ENCODE data around the gene OCA2. TPM values are rescaled to one million over a fixed set of nuclear protein-coding genes. Genes with fewer than 3 reads are reported as not detected.

The OCA2 gene
- total RNA-seq, 2 donors from 2014 or later, result not detected

DNA sequence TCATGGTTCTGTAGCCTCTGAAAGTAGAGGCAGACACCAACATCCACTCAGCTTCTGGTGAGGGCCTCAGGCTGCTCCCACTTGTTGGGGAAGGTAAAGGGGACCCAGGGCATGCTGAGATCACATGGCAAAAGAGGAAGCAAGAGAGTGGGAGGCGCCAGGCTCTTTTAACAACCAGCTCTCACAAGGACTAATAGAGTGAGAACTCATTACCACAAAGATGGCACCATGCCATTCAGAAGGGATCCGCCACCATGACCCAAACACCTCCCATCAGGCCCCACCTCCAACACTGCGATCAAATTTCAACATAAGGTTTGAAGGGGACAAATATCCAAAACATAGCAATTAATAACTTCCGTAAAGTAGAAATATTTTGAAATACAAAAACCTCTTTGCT lies 192.3 kb downstream of the OCA2 start:
- Histone ChIP-seq H3K9me3 (no peaks in the 10 kb centered on the region), H3K27ac (no peak overlapping the region), H3K4me1 (no peaks in the 10 kb centered on the region), H3K4me3 (no peak overlapping the region), H3K36me3 (replicated peaks in 1 of 2; ENCODE audit: insufficient read depth in 1 of 2, low read depth in 2 of 2) (no peaks in the 10 kb centered on the region), H3K27me3 (no peaks in the 10 kb centered on the region)
- 74 to 75% methylated on average over 4 of the region's 4 CpGs for WGBS, 2 donors
- DNase-seq, result no peak
- TF ChIP-seq POLR2A (IDR thresholded peaks at IDR 0.05), result no peak
- TF ChIP-seq, protein P1, sequence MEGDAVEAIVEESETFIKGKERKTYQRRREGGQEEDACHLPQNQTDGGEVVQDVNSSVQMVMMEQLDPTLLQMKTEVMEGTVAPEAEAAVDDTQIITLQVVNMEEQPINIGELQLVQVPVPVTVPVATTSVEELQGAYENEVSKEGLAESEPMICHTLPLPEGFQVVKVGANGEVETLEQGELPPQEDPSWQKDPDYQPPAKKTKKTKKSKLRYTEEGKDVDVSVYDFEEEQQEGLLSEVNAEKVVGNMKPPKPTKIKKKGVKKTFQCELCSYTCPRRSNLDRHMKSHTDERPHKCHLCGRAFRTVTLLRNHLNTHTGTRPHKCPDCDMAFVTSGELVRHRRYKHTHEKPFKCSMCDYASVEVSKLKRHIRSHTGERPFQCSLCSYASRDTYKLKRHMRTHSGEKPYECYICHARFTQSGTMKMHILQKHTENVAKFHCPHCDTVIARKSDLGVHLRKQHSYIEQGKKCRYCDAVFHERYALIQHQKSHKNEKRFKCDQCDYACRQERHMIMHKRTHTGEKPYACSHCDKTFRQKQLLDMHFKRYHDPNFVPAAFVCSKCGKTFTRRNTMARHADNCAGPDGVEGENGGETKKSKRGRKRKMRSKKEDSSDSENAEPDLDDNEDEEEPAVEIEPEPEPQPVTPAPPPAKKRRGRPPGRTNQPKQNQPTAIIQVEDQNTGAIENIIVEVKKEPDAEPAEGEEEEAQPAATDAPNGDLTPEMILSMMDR (IDR thresholded peaks at IDR 0.05), result no peak
- intact Hi-C loops (cut with DNase I), result no loop called here
- no peak for ATAC-seq

DNA sequence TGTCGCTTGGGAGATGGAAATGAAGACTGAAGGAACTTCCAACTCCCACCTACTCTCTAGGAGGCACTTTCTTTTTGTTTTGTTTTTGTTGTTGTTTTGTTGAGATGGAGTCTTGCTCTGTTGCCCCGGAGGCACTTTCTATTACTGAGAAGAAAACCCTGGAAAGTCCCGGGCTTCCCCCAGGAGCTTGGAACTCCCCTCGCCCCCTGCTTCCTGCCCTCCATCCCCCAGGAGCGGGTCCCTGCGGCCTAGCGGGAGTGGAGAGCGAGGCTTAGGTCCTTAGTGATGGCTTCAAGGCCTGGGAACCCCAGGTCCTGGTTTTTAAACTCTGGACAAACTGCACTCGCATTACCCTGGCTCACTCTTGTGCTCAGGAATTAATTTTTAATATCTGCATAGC lies 195.7 kb downstream of the OCA2 start:
- H3K36me3 ChIP-seq (replicated peaks in 1 of 2; ENCODE audit: insufficient read depth in 1 of 2, low read depth in 2 of 2), result no peaks in the 10 kb centered on the region
- TF ChIP-seq POLR2A (IDR thresholded peaks at IDR 0.05), result no peak
- TF ChIP-seq, protein P1 (IDR thresholded peaks at IDR 0.05), result no peak
- intact Hi-C loops (cut with DNase I), result no loop called here
- H3K9me3 ChIP-seq, result no peaks in the 10 kb centered on the region
- ATAC-seq (no peak), DNase-seq (no peak)
- WGBS, 2 donors, result 82 to 85% methylated on average over 4 to 9 of the region's 9 CpGs
- H3K4me3 ChIP-seq, result no peak overlapping the region
- no peak overlapping the region for H3K27ac ChIP-seq
- no peaks in the 10 kb centered on the region for H3K27me3 ChIP-seq
- H3K4me1 ChIP-seq, result no peaks in the 10 kb centered on the region

DNA sequence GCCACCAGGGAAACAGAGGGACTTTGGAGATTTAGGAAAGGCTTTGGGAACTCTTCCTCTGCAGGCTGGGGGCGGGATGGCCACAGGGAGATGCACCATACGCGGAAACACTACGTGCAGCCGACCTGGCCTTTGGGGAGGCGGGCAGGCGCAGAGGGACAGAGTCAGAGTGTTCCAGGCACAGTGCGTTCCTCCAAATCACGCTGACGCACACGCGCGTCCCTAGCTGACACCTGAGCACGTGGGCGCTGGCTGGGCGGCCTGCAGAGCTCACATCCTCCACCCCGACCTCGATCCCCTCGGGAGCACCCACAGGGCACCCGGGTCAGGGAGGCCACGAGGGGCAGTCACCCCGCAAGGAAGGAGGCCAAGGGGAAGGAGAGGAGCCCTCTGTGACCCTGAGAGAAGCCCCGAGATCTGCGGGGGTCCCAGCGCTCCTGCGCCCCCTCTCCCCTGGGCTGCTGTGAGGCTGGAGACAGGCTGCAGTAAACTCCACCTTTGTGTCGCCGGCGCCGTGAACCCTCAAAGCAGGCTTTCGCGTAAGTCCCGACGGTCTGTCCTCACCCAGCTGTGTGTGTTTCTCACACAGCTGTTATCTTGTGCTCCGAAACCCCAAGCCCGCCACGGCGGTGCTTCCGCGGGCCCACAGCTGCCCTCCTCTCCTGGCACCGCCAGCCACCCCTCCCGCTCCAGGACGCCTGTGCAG lies 196.3 kb downstream of the OCA2 start:
- no peak for DNase-seq

DNA sequence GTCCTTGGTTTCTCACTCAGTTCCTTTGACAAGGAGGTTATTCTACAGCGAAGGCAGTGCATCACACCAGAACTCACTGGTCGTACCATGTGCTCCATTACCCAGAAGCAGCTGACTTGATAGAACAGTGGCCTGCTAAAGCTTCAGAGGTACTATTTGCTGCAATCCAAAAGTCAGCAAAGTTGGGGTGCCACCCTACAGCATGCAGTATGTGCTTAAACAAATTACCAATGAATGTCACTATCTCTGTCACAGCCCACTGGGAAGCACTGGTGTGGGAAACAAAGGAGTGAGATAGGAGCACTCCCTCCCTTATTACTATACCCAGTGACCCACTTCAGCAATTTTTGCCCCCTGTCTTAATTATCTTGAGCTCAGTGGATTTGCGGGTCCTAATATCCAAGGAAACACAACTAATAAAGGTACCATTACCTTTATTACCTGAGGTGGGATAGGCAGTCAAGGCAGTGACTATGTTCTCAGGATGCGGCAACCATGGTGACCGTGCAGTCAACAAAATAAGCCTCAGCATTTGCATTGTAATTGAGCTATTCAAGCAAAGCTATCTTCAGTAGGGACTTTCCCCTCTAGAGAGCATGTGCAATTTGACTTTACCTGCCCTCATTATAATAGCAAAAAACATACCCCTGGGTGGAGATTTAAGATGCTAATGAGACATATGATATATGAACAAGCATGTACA lies 199.4 kb downstream of the OCA2 start:
- DNase-seq, result no peak
- H3K36me3 ChIP-seq (replicated peaks in 1 of 2; ENCODE audit: insufficient read depth in 1 of 2, low read depth in 2 of 2), result no peaks in the 10 kb centered on the region
- TF ChIP-seq, protein P1 (IDR thresholded peaks at IDR 0.05), result no peak
- no peak overlapping the region for H3K4me3 ChIP-seq
- ATAC-seq, result no peak
- no peak overlapping the region for H3K27ac ChIP-seq
- no peaks in the 10 kb centered on the region for H3K27me3 ChIP-seq
- WGBS, 2 donors, result 75% methylated on average over 5 of the region's 5 CpGs
- intact Hi-C loops (cut with DNase I), result no loop called here
- H3K9me3 ChIP-seq, result peaks cover 0 to 5% (median 0%) of the 10 kb centered on the region in 3 donors
- no peaks in the 10 kb centered on the region for H3K4me1 ChIP-seq

More for the DNA sequence above, 196.3 kb downstream of the OCA2 start:
- H3K27ac ChIP-seq, result no peak overlapping the region
- no peaks in the 10 kb centered on the region for H3K9me3 ChIP-seq
- TF ChIP-seq, protein P1 (IDR thresholded peaks at IDR 0.05), result no peak
- no peak for TF ChIP-seq POLR2A (IDR thresholded peaks at IDR 0.05)
- H3K27me3 ChIP-seq, result no peaks in the 10 kb centered on the region
- no peaks in the 10 kb centered on the region for H3K36me3 ChIP-seq (replicated peaks in 1 of 2; ENCODE audit: insufficient read depth in 1 of 2, low read depth in 2 of 2)
- no peak overlapping the region for H3K4me3 ChIP-seq
- H3K4me1 ChIP-seq, result no peaks in the 10 kb centered on the region
- intact Hi-C loops (cut with DNase I), result no loop called here
- 69 to 81% methylated on average over 26 to 41 of the region's 43 CpGs for whole genome bisulfite sequencing, 2 donors
- ATAC-seq, result no peak
